ENCODE data around the gene GPATCH4. TPM values are rescaled to one million over a fixed set of nuclear protein-coding genes. Genes with fewer than 3 reads are reported as not detected.
A peak's percentile ranks its signal among the peaks of the same experiment; 100 is the strongest.

Gene GPATCH4
- total RNA-seq, 4 donors from 2014 or later: 35.6 to 103 (median 47.6) TPM

- Histone ChIP-seq H3K9me3 (no peaks in the 10 kb centered on the region), H3K36me3 (peaks cover 0 to 31% of the 10 kb centered on the region in 2 donors), H3K27me3 (no peaks in the 10 kb centered on the region), H3K4me1 (peaks cover 15 to 16% of the 10 kb centered on the region in 2 donors), H3K27ac (peak overlapping the region; percentile 77 to 87 (median 82)), H3K4me3 (peak overlapping the region; percentile 63 to 88 (median 82))
- TF ChIP-seq POLR2A (IDR thresholded peaks at IDR 0.05) (no peak), CTCF (IDR thresholded peaks at IDR 0.05 in 4 of 5, conservative IDR thresholded peaks at IDR 0.05 in 1 of 5) (no peak)
- DNase-seq: no peak
- ATAC-seq: no peak
- intact Hi-C loops (cut with DNase I; ENCODE audit: low total_unique reads) (loop anchor here (1.0 to 5.0 kb wide), 3 partner anchors 9 to 144 kb away; partner anchors contain the start of gene NAXE), in situ Hi-C loops (cut with MboI; ENCODE audit: low sequenced_read_pairs in 4 of 4) (loop anchor here (5.0 to 10.0 kb wide), 2 partner anchors 148 to 216 kb away; no protein-coding TSS in a partner anchor)
Observed at GRCh38 chr1:156600733-156601121, 552 bp downstream of the GPATCH4 start.

- Histone ChIP-seq H3K27ac (no peak overlapping the region), H3K9me3 (no peaks in the 10 kb centered on the region), H3K27me3 (no peaks in the 10 kb centered on the region), H3K4me3 (no peak overlapping the region), H3K4me1 (peaks cover 15 to 16% of the 10 kb centered on the region in 2 donors), H3K36me3 (peaks cover 0 to 38% of the 10 kb centered on the region in 2 donors)
- intact Hi-C loops (cut with DNase I; ENCODE audit: low total_unique reads) (loop anchor here (5.0 kb wide), 1 partner anchor 88 kb away; no protein-coding TSS in a partner anchor), in situ Hi-C loops (cut with MboI; ENCODE audit: low sequenced_read_pairs in 4 of 4) (loop anchor here (5.0 to 10.0 kb wide), 2 partner anchors 148 to 215 kb away; no protein-coding TSS in a partner anchor)
- no peak for DNase-seq
- no peak for ATAC-seq
- TF ChIP-seq CTCF (IDR thresholded peaks at IDR 0.05 in 4 of 5, conservative IDR thresholded peaks at IDR 0.05 in 1 of 5) (no peak), POLR2A (IDR thresholded peaks at IDR 0.05) (no peak)
Observed at GRCh38 chr1:156599811-156600210, 1.5 kb downstream of the GPATCH4 start.

- peaks cover 0 to 45% of the 10 kb centered on the region in 2 donors for H3K36me3 ChIP-seq
- no peak for DNase-seq
- TF ChIP-seq CTCF (IDR thresholded peaks at IDR 0.05 in 4 of 5, conservative IDR thresholded peaks at IDR 0.05 in 1 of 5) (no peak), POLR2A (IDR thresholded peaks at IDR 0.05) (no peak)
- intact Hi-C loops (cut with DNase I; ENCODE audit: low total_unique reads) (no loop called here), in situ Hi-C loops (cut with MboI; ENCODE audit: low sequenced_read_pairs in 4 of 4) (no loop called here)
- H3K9me3 ChIP-seq: no peaks in the 10 kb centered on the region
- H3K27ac ChIP-seq: no peak overlapping the region
- no peak for ATAC-seq
- no peaks in the 10 kb centered on the region for H3K27me3 ChIP-seq
- H3K4me1 ChIP-seq: peaks cover 15 to 16% of the 10 kb centered on the region in 2 donors
- no peak overlapping the region for H3K4me3 ChIP-seq
Observed at GRCh38 chr1:156598731-156599432, 2.4 kb downstream of the GPATCH4 start.

- peaks cover 0 to 49% of the 10 kb centered on the region in 2 donors for H3K36me3 ChIP-seq
- H3K9me3 ChIP-seq: no peaks in the 10 kb centered on the region
- in situ Hi-C loops (cut with MboI; ENCODE audit: low sequenced_read_pairs in 4 of 4) (no loop called here), intact Hi-C loops (cut with DNase I; ENCODE audit: low total_unique reads) (no loop called here)
- H3K27me3 ChIP-seq: no peaks in the 10 kb centered on the region
- no peak overlapping the region for H3K27ac ChIP-seq
- ATAC-seq: no peak
- DNase-seq: no peak
- H3K4me1 ChIP-seq: peaks cover 15 to 16% of the 10 kb centered on the region in 2 donors
- TF ChIP-seq POLR2A (IDR thresholded peaks at IDR 0.05) (no peak), CTCF (IDR thresholded peaks at IDR 0.05 in 4 of 5, conservative IDR thresholded peaks at IDR 0.05 in 1 of 5) (no peak)
- no peak overlapping the region for H3K4me3 ChIP-seq
Observed at GRCh38 chr1:156598125-156598524, 3.2 kb downstream of the GPATCH4 start.

All from gastrocnemius medialis (tissue), 4 donors.